Posterior vena cava (tissue), 2 donors: ENCODE results near the gene PDE4D. TPM values are rescaled to one million over a fixed set of nuclear protein-coding genes. Genes with fewer than 3 reads are reported as not detected.
"Not testable (repeated sequence)": the region's sequence is repeated elsewhere in the genome, so short reads cannot be mapped to it uniquely, and the experiment has no call there.

Source experiments
- DNase-seq: peaks from one replicate; pipeline ENCODE4 v3.0.0-alpha.2; 2020; ENCODE audit warnings: low spot score
- intact Hi-C, 2 donors: fragments of 100-400 bp; cut with DNase I; formaldehyde crosslinking; loops; one replicate each; pipeline versions ENCODE4 v1.14.1 to v1.14.2; 2022 to 2023
- total RNA-seq, 2 donors: library from RNA; stranded (reverse); fragmentation: NEBNext Ultra II Directional; extraction: Animal tissue kit (Norgen Biotek cat#: 25700); gene quantifications; one replicate each; pipeline ENCODE4 v1.2.1, GENCODE V29; 2021
- donor health status: DM: yes; HTN: yes; CAD: no.
- donor health status: DM: yes; HTN: yes; CAD: no.

The PDE4D gene
- total RNA-seq, 2 donors from 2014 or later: 72.4 to 106 TPM

GRCh38 chr5:59685191-59685530, 208.4 kb downstream of the PDE4D start:
- no peak for DNase-seq
- intact Hi-C loops: no loop called here

- intact Hi-C loops: no loop called here
These were observed 208.9 kb downstream of the PDE4D start for GRCh38 chr5:59684388-59685190.

GRCh38 chr5:59683311-59683710, 210.2 kb downstream of the PDE4D start:
- intact Hi-C loops: no loop called here

More at GRCh38 chr5:59684388-59685190, 208.9 kb downstream of the PDE4D start:
- no peak for DNase-seq

DNA sequence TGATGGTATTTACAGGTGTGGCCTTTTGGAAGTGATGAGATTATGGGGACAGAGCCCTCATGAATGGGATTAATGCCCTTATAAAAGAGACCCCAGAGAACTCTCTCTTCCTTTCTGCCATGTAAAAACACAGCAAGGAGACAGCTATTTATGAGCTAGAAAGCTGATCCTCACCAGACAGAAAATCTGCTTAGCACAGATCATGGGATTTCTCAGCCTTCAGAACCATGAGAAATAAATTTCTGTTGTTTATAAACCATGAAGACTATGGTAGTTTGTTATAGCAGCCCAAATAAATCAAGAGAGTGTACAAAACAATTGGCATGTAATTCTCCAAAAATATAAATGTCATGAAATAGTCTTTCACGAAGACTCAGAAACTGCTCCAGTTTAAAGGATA, 211.0 kb downstream of the PDE4D start:
- intact Hi-C loops: no loop called here
- no peak for DNase-seq

More at GRCh38 chr5:59683311-59683710, 210.2 kb downstream of the PDE4D start:
- no peak for DNase-seq

DNA sequence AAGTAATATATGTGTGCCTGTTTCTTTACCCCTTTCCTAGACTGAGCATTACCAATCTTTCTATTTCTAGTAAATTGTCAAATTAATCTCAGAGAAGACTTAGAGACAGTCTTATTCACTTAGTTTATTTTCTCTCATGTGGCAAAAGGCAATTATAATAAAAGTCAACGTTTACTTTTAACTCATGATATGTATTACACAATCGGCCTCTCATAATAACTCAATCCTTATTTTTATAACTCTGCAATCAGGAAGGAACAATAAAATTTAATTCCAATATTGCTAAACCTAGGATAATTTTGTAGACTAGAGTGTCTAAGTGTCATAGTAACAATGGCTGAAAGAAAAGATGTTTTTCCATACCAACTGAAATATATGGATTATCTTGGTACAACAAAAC, 214.6 kb downstream of the PDE4D start:
- intact Hi-C loops: loop anchor here in 1 of 2 donors (10.0 kb wide), 2 partner anchors 126 to 274 kb away; no protein-coding TSS in a partner anchor
- no peak for DNase-seq

- intact Hi-C loops: loop anchor here in 1 of 2 donors (10.0 kb wide), 2 partner anchors 130 to 270 kb away; no protein-coding TSS in a partner anchor
- DNase-seq: no peak
These were observed 218.8 kb downstream of the PDE4D start for GRCh38 chr5:59674763-59675162.

- no peak for DNase-seq
- intact Hi-C loops: loop anchor here in 1 of 2 donors (10.0 kb wide), 2 partner anchors 131 to 269 kb away; no protein-coding TSS in a partner anchor
These were observed 220.0 kb downstream of the PDE4D start for GRCh38 chr5:59673438-59674058.

- DNase-seq: no peak
- intact Hi-C loops: loop anchor here in 1 of 2 donors (10.0 kb wide), 1 partner anchor 162 kb away; no protein-coding TSS in a partner anchor
These were observed 227.0 kb downstream of the PDE4D start for GRCh38 chr5:59666440-59667068.

- intact Hi-C loops: loop anchor here in 1 of 2 donors (10.0 kb wide), 1 partner anchor 161 kb away; no protein-coding TSS in a partner anchor
- not testable (repeated sequence) for DNase-seq
These were observed 227.7 kb downstream of the PDE4D start for GRCh38 chr5:59665832-59666203.

- intact Hi-C loops: loop anchor here in 1 of 2 donors (10.0 kb wide), 1 partner anchor 160 kb away; no protein-coding TSS in a partner anchor
- no peak for DNase-seq
These were observed 228.3 kb downstream of the PDE4D start for GRCh38 chr5:59665086-59665831.

DNA sequence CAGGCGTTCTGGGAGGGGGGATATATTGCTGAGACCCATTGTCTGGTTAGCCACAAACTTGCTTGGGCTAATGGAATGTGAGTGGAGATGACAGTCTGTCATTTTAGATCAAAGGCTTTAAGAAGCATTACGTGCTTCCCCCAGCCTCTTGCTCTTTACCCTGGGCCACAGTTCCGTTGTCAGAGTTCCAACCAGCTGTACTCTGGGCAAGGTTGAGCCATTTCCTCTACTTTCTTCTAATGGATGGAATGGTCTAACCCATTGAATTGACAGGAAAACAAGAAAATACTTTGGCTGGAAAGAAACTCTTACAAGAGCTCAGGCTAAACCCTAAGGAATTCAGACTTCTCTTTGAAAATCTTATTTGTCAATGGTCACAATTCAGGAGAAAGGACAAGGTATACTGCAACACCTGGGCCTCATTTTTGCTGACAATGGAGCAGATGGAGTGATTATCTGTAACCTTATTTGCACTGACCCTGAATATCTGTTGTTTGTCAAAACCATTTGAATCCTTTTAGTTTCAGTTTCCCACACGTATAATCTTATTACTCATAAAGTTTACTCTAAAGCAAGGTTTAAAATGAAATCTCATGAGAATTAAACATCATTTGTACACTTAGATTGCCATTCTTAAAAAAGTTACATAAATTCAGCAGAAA, 231.4 kb downstream of the PDE4D start:
- no peak for DNase-seq
- intact Hi-C loops: loop anchor here in 1 of 2 donors (10.0 kb wide), 1 partner anchor 157 kb away; no protein-coding TSS in a partner anchor

GRCh38 chr5:59661311-59661710, 232.2 kb downstream of the PDE4D start:
- DNase-seq: no peak
- intact Hi-C loops: loop anchor here in 1 of 2 donors (10.0 kb wide), 1 partner anchor 157 kb away; no protein-coding TSS in a partner anchor

GRCh38 chr5:59660737-59661136, 232.8 kb downstream of the PDE4D start:
- DNase-seq: no peak
- intact Hi-C loops: loop anchor here in 1 of 2 donors (10.0 kb wide), 1 partner anchor 156 kb away; no protein-coding TSS in a partner anchor

GRCh38 chr5:59656351-59657254, 236.9 kb downstream of the PDE4D start:
- DNase-seq: no peak
- intact Hi-C loops: no loop called here

GRCh38 chr5:59655693-59656309, 237.7 kb downstream of the PDE4D start:
- DNase-seq: no peak
- intact Hi-C loops: no loop called here

DNA sequence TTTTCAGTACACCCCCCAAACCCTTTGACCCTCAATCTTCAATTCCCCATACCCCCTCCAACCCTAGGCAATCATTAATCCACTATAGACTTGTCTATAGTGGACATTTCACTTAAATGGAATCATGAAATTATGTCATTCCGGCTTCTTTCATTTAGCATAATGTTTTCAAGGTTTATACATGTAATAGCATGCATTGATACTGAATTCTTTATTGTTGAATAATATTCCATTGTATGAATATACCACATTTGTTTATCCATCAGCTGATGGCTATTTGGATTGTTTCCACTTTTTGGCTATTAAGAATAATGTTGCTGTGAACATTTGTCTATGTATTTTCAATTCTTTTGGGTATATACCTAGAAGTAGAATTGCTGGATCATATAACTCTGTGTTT, 238.8 kb downstream of the PDE4D start:
- DNase-seq: no peak
- intact Hi-C loops: no loop called here

DNA sequence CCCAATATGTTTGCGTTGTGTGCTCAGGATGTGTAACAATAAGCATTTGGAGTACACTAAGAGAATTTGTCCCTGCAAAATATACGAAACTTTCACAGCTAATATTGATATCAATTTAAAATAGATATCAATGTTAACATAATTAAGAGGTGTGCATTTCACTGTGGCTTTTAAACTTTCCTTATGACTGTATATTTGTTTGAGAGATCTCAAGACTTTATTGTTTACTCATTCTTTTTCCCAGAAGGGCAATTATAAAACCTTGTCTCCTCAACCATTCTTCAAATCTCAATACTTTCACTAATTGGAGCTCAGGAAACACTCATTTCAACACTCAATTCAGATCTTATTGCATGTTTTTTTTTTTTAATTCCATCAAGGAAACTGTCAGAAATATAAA, 241.1 kb downstream of the PDE4D start:
- DNase-seq: no peak
- intact Hi-C loops: no loop called here
